RPMI8226 (cell line): ENCODE results near the gene CDH23.

Source experiments
- DNase-seq: peaks from one replicate; pipeline ENCODE4 v3.0.0-alpha.2; 2015

The CDH23 gene

DNA sequence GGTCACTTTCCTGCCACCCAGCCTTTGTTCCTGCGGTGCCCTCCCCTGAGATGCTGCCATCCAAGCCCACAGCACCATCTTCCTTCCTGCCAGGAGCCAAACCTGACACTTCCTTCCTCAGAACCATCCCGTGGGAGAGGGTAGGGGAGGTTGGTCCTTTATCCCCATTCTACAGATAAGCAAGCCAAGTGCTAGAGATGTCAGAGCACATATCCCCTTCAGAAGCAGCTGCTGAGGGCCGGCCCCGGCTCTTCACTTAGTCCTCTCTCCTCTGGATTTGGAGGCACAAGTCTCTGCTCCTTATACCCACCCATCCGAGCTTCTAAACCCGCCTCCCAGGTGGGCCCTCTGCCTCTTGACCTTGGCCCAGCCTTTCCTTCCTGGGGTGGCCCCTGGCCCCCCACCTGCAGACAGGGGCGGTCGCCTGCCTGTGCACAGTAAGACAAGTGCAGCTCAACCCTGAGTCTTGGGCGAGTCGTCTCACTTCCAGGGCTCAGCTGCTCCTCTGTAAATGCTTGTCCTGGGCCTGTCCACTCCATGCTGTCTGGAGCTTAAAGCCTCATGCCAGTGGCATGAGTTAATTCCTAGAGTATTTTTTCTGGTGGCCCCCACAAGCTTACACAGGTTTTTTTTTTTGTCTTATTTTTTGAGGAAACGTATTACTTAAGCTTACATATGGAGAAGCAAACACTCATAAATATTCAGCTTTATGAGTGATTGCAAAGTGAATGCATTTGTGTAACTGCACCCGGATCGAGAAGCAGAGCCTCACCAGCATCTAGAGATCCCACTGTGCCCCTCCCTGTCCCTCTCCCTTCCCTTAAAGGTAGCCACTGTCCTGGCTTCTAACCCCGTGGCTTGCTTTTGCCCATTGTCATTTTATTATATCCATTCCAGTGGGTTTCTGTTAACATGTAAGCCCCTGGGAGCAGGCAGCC is 125.1 kb downstream of the CDH23 start:
- no peak for DNase-seq

- DNase-seq = peak; percentile 11
Observed at GRCh38 chr10:71522442-71523144, 125.9 kb downstream of the CDH23 start.

GRCh38 chr10:71523756-71524155 is 127.0 kb downstream of the CDH23 start:
- no peak for DNase-seq

- no peak for DNase-seq
Observed at GRCh38 chr10:71525092-71525491, 128.4 kb downstream of the CDH23 start.

DNA sequence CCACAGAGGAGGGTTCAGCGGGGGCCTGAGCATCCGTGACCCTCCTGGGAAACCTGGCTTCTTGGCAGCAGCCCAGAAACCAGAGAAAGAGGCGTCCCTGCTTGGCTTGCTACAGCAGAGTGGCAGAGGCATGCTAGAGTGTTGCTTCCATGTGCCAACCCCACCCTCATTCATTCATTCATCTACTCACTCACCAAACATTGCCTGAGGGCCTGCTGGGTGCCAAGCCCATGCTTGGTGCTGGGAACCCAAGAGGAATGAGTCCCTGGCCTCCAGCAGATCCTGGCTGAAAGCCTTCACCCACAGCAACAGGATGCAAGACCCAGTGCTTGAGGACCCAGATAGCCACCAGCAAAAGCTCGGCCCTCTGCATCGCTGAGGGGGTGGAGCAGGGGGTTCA is 129.0 kb downstream of the CDH23 start:
- DNase-seq = no peak

GRCh38 chr10:71526653-71527052 is 129.9 kb downstream of the CDH23 start:
- DNase-seq = no peak

- DNase-seq = no peak
Observed at GRCh38 chr10:71527135-71527534, 130.4 kb downstream of the CDH23 start.

- no peak for DNase-seq
Observed at GRCh38 chr10:71528371-71529206, 131.9 kb downstream of the CDH23 start.

DNA sequence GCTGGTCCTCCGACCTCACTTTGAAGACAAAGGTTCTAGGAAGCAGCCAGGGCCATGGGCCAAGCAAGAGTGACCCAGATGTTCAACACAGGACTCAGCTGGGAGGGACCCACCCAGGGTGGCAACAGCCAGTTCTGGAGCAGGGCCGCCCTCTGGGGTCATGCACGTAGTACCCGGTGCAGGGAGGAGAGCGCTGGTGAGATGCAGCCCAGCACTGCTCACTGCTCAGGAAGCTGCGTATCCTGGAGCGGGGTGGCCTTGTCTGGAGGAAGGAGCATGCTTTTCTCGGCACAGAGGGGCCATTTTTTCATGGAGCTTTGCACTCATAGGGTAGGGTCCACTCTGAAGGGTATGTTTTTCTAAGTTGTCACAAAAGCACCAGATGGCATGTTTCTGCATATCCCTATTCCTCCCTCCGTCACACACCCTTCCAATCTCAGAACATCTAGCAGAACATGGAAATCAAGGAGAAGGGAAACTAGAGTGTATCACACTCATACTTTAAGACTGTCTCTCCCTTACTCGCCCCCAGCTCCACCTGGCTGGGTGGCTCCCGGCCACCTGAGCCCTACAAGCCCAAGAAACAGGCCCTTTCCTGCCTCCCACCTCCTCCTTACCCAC is 132.6 kb downstream of the CDH23 start:
- DNase-seq = no peak

DNA sequence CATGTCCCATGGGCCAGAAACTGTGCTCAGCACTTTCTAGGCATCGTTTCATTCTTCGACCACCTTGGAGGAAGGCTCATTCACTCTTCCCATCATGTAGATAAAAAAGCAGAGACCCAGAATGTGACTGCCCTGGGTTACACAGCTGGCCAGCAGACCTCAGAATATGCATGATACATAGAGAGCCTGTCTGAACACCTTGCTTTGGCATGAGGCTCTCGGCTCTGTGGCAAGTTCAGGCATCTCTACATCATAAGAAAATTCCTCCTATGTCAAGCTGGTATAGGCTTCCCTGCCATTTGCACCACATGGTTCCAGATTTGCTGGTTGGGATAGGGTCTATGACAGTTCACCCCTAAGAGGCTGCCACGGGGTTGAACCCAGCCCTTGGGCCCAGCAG is 134.1 kb downstream of the CDH23 start:
- DNase-seq = no peak

DNA sequence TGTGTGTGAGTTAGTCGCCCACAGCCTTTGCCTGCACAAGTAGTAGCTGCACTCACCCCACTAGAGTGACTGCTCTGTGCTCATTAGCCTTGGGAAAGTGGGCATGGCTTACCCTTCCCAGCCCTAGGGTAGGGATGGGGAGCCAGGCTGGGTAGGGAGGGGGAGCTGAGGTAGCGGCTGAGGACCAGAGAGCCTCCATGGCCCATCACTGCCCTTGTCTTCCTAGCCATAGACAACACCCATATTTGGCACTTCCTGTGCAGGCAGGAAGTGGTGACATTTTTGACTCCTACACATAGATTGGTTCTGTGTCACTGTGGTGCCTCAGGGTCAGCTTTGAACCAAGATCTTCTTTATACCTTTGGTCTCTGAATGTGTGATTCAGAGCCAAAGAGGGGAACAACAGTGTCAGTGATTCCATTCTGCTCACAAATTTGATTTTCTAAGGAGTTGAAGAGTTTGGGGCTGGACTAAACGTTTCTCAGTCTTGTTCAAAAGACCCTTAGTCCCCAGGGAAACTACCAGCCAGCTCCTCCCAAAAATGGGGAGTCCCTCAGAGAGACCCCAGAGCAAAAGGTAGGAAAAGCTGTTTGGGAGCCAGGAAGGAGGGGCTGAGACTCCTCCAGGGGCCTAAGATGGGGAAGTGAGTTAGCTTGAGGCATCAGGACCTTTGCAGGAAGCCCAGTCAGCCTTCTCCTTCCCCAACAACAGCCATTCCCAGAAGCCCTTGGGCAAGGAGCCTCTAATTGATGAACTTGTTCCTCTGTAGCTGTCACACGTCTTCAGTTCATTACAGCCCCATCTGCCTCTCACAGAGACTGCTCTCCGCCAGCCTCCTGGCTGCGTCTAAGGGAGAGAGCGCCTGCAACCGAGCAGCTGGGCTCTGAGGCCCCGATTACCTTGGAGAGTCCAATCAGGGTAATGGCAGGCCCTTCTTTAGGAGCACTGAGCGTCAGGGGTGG is 135.0 kb downstream of the CDH23 start:
- DNase-seq = no peak

GRCh38 chr10:71532878-71533277 is 136.2 kb downstream of the CDH23 start:
- DNase-seq = no peak

GRCh38 chr10:71533936-71534335 is 137.2 kb downstream of the CDH23 start:
- no peak for DNase-seq

- DNase-seq = no peak
Observed at GRCh38 chr10:71534568-71535194, 138.0 kb downstream of the CDH23 start.

- DNase-seq = no peak
Observed at GRCh38 chr10:71536332-71536731, 139.6 kb downstream of the CDH23 start.

GRCh38 chr10:71537125-71537524 is 140.4 kb downstream of the CDH23 start:
- DNase-seq = no peak

- DNase-seq = no peak
Observed at GRCh38 chr10:71537681-71538080, 141.0 kb downstream of the CDH23 start.

DNA sequence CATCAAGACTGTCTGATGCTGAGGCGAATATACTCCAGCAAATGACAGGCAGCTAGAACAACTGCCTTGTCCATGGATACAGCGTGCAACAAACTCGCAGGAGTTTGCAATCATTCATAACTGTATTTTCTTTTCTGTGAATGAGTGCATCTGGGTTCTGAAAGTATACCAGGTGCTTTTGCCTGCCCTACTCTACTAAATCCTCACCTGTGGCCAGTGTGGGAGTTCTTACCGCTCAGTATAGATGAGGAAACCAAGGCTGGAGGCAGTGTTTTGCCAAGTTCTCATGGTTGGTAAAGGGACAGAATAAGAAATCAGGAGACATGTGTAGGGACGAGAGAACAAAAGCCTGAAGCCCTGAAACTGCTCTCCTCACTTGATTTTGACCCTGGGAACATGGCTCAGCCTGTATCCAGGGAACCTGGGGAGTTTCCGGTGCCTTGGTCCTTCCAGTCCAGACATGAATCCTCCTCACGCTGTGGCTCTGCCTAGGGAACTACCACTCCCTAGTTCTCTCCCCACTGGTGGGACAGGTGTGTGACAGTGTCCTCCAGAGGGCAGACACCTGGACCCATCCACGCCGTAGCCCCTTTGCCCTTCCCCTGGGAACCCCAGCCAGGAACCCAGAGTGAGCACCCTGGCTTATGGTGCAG is 142.0 kb downstream of the CDH23 start:
- no peak for DNase-seq

DNA sequence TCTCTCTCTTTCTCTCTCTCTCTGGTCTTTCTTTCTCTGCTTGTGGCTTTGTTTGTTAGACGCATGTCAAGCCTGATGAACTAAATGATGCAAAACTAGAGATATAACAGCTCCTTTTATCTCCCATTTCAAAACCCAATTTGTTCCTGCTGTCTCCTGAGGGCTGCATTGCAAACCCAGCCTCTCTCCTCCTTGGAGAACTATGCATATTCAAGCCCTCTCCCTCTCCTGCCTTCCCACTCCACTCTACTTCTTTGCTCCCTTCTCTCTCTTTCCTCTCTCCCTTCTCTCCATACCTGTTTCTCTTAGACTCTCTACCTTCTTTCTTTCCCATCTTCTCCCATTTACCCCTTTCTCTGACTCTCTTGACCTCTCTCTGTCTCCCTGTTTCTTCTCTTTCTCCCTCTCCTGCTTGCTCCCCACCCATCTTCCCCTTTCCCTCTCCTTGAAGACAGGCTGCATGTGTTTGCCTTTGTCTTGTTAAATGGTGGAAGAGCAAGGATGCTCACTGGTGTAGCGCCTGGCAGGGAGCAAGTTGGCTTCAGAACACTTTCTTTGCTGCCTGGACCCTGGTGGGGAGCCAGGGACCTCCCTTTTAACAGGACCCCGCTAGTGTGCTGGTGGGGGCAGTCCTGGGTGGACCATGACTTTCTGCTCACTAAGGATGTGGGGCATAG is 142.9 kb downstream of the CDH23 start:
- no peak for DNase-seq

DNA sequence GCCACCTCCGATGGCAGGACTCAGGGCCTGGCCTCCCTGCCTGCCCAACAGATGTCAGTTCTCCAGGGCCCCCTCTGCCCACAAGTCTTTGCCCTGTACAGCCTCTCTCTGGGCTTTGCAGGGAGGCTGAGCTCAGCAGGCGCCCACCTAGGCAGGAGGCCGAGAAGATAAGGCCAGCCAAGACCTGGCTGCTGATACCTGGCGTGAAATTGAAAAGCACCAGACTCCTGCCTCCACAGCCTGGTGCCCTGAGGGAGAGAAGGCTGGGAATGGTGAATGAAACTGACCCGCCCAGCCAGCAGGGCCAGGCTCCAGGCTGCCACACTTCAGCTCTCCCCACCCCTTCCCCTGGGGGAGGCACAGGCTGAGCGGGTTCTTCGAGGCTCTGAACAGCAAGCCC is 145.8 kb downstream of the CDH23 start:
- no peak for DNase-seq
